Gastroesophageal sphincter (tissue), 4 donors: Measurements from ENCODE around the gene SH3RF3. TPM values are rescaled to one million over a fixed set of nuclear protein-coding genes. Genes with fewer than 3 reads are reported as not detected.

ENCODE experiments used
- ATAC-seq: fragments of 150-250 bp; one replicate; pipeline ENCODE4 v1.9.1; 2016; ENCODE audit warnings: mild to moderate bottlenecking, moderate library complexity
- H3K27ac ChIP-seq, 4 donors: fragments of 200-600 bp; sonication (generic) in 3 of 4; 1 replicate in 3 of 4; 2 replicates in 1 of 4; pipeline ENCODE4 v1.5.1; 2016 to 2019
- H3K27me3 ChIP-seq: fragments of 200-600 bp; sonication (generic); one replicate; pipeline ENCODE4 v1.5.1; 2019
- H3K36me3 ChIP-seq, 2 donors: fragments of 200-600 bp; sonication (generic); one replicate each; pipeline ENCODE4 v1.5.1; 2019; ENCODE audit warnings: control low read depth in 1 of 2
- H3K4me1 ChIP-seq, 3 donors: fragments of 200-600 bp; sonication (generic); 1 replicate in 2 of 3; 2 replicates in 1 of 3; pipeline ENCODE4 v1.5.1; 2016 to 2019; ENCODE audit warnings: control low read depth in 2 of 3
- H3K4me3 ChIP-seq, 2 donors: fragments of 200-600 bp; sonication (generic); one replicate each; pipeline ENCODE4 v1.5.1; 2019; ENCODE audit warnings: mild to moderate bottlenecking in 1 of 2, moderate library complexity in 1 of 2
- H3K9me3 ChIP-seq, 3 donors: fragments of 200-600 bp; sonication (generic); one replicate each; pipeline ENCODE4 v1.5.1; 2017 to 2019; ENCODE audit warnings: control low read depth in 2 of 3
- EP300 ChIP-seq: sonication (generic); formaldehyde crosslinking; IDR thresholded peaks from one replicate; pipeline ENCODE4 v1.6.1; 2017; ENCODE audit warnings: antibody characterized with exemption, mild to moderate bottlenecking
- POLR2A ChIP-seq, 2 donors: fragments of 450-650 bp; IDR thresholded peaks; one replicate each; pipeline ENCODE4 v1.6.1; 2017; ENCODE audit warnings: antibody characterized with exemption in 2 of 2, mild to moderate bottlenecking in 2 of 2, moderate library complexity in 1 of 2
- POLR2AphosphoS5 ChIP-seq: sonication (generic); formaldehyde crosslinking; IDR thresholded peaks from one replicate; pipeline ENCODE4 v1.6.1; 2017; ENCODE audit warnings: antibody characterized with exemption
- WGBS, 2 donors: methylation state at CpG; one replicate each; pipeline ENCODE4 v1.1.5; 2018; ENCODE audit warnings: low coverage in 1 of 2; 5-methylcytosine and 5-hydroxymethylcytosine counted together
- total RNA-seq, 4 donors: library from RNA; depleted of rRNA; stranded (reverse); fragments of >200 nt; gene quantifications; one replicate each; pipeline ENCODE4 v1.1.0, GENCODE V29; 2016
- TF ChIP-seq, protein P1 (sequence below), 4 experiments: fragments of 200-600 bp in 2 of 4; fragments of 450-650 bp in 2 of 4; sonication (generic) in 1 of 4; IDR thresholded peaks; one replicate each; pipeline ENCODE4 v1.5.1; 2017 to 2019; ENCODE audit warnings: antibody characterized with exemption in 4 of 4, mild to moderate bottlenecking in 2 of 4, moderate library complexity in 2 of 4

Gene SH3RF3
- total RNA-seq, 4 donors from 2014 or later, result 10.1 to 15.8 (median 13.2) TPM

GRCh38 chr2:109320195-109320922 is 191.4 kb downstream of the SH3RF3 start:
- TF ChIP-seq, protein P1, sequence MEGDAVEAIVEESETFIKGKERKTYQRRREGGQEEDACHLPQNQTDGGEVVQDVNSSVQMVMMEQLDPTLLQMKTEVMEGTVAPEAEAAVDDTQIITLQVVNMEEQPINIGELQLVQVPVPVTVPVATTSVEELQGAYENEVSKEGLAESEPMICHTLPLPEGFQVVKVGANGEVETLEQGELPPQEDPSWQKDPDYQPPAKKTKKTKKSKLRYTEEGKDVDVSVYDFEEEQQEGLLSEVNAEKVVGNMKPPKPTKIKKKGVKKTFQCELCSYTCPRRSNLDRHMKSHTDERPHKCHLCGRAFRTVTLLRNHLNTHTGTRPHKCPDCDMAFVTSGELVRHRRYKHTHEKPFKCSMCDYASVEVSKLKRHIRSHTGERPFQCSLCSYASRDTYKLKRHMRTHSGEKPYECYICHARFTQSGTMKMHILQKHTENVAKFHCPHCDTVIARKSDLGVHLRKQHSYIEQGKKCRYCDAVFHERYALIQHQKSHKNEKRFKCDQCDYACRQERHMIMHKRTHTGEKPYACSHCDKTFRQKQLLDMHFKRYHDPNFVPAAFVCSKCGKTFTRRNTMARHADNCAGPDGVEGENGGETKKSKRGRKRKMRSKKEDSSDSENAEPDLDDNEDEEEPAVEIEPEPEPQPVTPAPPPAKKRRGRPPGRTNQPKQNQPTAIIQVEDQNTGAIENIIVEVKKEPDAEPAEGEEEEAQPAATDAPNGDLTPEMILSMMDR (IDR thresholded peaks at IDR 0.05), result no peak
- TF ChIP-seq POLR2AphosphoS5, result no peak
- no peak for TF ChIP-seq EP300
- no peak for TF ChIP-seq POLR2A (IDR thresholded peaks at IDR 0.05)
- H3K27me3 ChIP-seq, result no peaks in the 10 kb centered on the region
- H3K4me3 ChIP-seq, result no peak overlapping the region
- H3K27ac ChIP-seq, result peak overlapping the region in 2 of 4 donors; percentile 0 to 77
- WGBS, 2 donors, result 85 to 88% methylated on average over 3 to 5 of the region's 13 CpGs
- no peaks in the 10 kb centered on the region for H3K9me3 ChIP-seq
- no peaks in the 10 kb centered on the region for H3K36me3 ChIP-seq
- no peak for ATAC-seq
- peaks cover 2 to 82% (median 40%) of the 10 kb centered on the region in 3 donors for H3K4me1 ChIP-seq

DNA sequence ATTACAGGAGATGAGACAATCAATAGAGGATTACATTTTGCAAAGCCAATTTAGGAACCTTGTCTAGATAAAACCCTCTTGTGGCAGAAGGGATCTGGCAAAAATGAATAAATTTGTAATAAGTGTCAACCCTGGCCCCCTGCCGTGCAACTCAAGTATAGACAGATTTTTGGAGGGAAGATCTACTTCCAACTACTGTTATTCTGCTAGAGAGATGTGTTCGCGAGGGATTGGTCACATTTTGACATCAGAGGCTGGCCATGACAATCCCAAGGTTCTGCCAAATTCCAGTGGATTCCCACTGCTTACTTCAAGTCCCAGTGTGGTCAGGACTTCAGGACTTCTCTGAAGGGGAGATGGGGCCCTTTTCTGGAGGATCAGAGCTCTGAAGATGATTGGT is 192.6 kb downstream of the SH3RF3 start:
- ATAC-seq, result no peak
- Histone ChIP-seq H3K36me3 (no peaks in the 10 kb centered on the region), H3K4me1 (peaks cover 2 to 94% (median 40%) of the 10 kb centered on the region in 3 donors)

DNA sequence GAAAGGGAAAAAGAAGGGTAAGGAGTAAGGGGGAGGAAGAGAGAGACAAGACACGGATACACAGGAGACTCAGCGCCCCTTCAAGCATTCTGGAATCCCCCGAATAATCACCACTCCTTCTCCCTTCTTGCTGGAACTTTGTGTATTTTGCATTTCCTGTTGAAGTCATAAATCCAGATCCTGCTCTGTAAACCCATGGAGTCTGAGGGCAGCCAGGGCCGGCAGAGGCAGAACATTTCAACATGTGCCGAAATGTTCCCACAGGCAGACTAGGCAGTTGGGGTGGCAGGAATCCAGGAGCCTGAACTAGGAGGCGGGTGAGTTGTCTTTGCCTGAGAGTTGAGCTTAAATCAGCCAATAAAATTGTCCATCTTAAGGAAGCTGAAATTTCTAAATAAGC is 193.1 kb downstream of the SH3RF3 start:
- peak; percentile 76 for ATAC-seq
- TF ChIP-seq POLR2AphosphoS5 (peak; percentile 96), EP300 (no peak), POLR2A (IDR thresholded peaks at IDR 0.05) (no peak)
- TF ChIP-seq, protein P1 (IDR thresholded peaks at IDR 0.05), result no peak
- Histone ChIP-seq H3K9me3 (no peaks in the 10 kb centered on the region), H3K27ac (peak overlapping the region; percentile 75 to 93 (median 82)), H3K4me1 (peaks cover 2 to 94% (median 40%) of the 10 kb centered on the region in 3 donors), H3K36me3 (no peaks in the 10 kb centered on the region), H3K27me3 (no peaks in the 10 kb centered on the region), H3K4me3 (no peak overlapping the region)
- 17 to 39% methylated on average over 1 to 6 of the region's 6 CpGs for WGBS, 2 donors

More for the DNA sequence above, 192.6 kb downstream of the SH3RF3 start:
- 68 to 100% methylated on average over 1 to 3 of the region's 3 CpGs for WGBS, 2 donors
- Histone ChIP-seq H3K27me3 (no peaks in the 10 kb centered on the region), H3K9me3 (no peaks in the 10 kb centered on the region), H3K4me3 (no peak overlapping the region), H3K27ac (peak overlapping the region; percentile 75 to 93 (median 82))
- TF ChIP-seq, protein P1 (IDR thresholded peaks at IDR 0.05), result no peak
- TF ChIP-seq POLR2AphosphoS5 (no peak), EP300 (no peak), POLR2A (IDR thresholded peaks at IDR 0.05) (no peak)

DNA sequence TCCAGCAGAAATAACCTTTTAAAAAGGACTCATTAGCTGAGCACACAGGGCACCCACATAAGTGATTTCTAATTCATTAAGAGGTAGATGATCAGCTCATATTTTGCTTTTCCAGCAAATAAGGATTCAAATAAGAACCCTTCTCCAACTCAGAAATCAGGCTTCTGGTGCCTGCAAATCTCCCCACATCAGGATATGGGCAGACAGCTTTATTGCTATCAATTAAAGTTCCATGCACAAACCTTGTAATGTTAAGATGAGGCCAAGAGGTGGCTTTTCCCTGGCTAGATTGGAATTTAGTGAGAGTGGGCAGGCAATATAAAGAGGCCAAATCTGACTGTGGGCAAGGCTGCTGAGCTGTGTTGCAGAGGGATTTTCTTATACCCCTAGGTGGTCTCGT is 193.6 kb downstream of the SH3RF3 start:
- H3K27ac ChIP-seq, result peak overlapping the region; percentile 29 to 84 (median 54)
- H3K4me1 ChIP-seq, result peaks cover 2 to 88% (median 38%) of the 10 kb centered on the region in 3 donors
- TF ChIP-seq EP300, result no peak
- no peak for TF ChIP-seq POLR2AphosphoS5
- TF ChIP-seq POLR2A (IDR thresholded peaks at IDR 0.05), result no peak
- TF ChIP-seq, protein P1 (IDR thresholded peaks at IDR 0.05), result no peak
- H3K4me3 ChIP-seq, result no peak overlapping the region
- H3K9me3 ChIP-seq, result no peaks in the 10 kb centered on the region
- no peaks in the 10 kb centered on the region for H3K27me3 ChIP-seq
- no peaks in the 10 kb centered on the region for H3K36me3 ChIP-seq
- WGBS, 2 donors, result 100% methylated on average over 1 of the region's 1 CpG; no CpG with 5 or more reads in 1 of the 2 donors
- no peak for ATAC-seq

GRCh38 chr2:109324861-109325260 is 195.9 kb downstream of the SH3RF3 start:
- Histone ChIP-seq H3K4me3 (no peak overlapping the region), H3K36me3 (no peaks in the 10 kb centered on the region), H3K27ac (peak overlapping the region in 3 of 4 donors; percentile 54 to 69 (median 57)), H3K4me1 (peaks cover 2 to 66% (median 21%) of the 10 kb centered on the region in 3 donors), H3K9me3 (no peaks in the 10 kb centered on the region), H3K27me3 (no peaks in the 10 kb centered on the region)
- ATAC-seq, result peak; percentile 82
- WGBS, 2 donors, result 35 to 61% methylated on average over 4 to 6 of the region's 6 CpGs
- TF ChIP-seq, protein P1 (IDR thresholded peaks at IDR 0.05), result peak in 2 of 4 experiments; percentile 3 to 21
- TF ChIP-seq POLR2AphosphoS5 (peak; percentile 89), EP300 (no peak)
